Endothelial cell (in vitro differentiated cells): Measurements from ENCODE around the gene PDHB. TPM values are rescaled to one million over a fixed set of nuclear protein-coding genes. Genes with fewer than 3 reads are reported as not detected.

Source experiments
- DNase-seq: peaks from one replicate; pipeline ENCODE4 v3.0.0; 2021; ENCODE audit warnings: low spot score
- H3K27ac Mint-ChIP-seq: one replicate; pipeline ENCODE4 v1.8.0; 2021; ENCODE audit warnings: mixed read lengths, inconsistent platforms; ENCODE audit not compliant: unreplicated experiment
- H3K27me3 Mint-ChIP-seq: one replicate; pipeline ENCODE4 v1.8.0; 2021; ENCODE audit warnings: mild to moderate bottlenecking, moderate library complexity, mixed read lengths, inconsistent platforms; ENCODE audit not compliant: unreplicated experiment
- H3K36me3 Mint-ChIP-seq: one replicate; pipeline ENCODE4 v1.8.0; 2021; ENCODE audit warnings: mild to moderate bottlenecking, low read depth, mixed read lengths, inconsistent platforms; ENCODE audit not compliant: unreplicated experiment
- H3K4me1 Mint-ChIP-seq: one replicate; pipeline ENCODE4 v1.8.0; 2021; ENCODE audit warnings: mild to moderate bottlenecking, mixed read lengths, inconsistent platforms; ENCODE audit not compliant: unreplicated experiment
- H3K4me3 Mint-ChIP-seq: one replicate; pipeline ENCODE4 v1.8.0; 2021; ENCODE audit warnings: mild to moderate bottlenecking, mixed read lengths, inconsistent platforms; ENCODE audit not compliant: unreplicated experiment
- H3K9me3 Mint-ChIP-seq: one replicate; pipeline ENCODE4 v1.8.0; 2021; ENCODE audit warnings: mixed read lengths, inconsistent platforms; ENCODE audit not compliant: unreplicated experiment
- total RNA-seq: library from RNA; stranded (reverse); fragmentation: NEBNext Ultra II Directional; extraction: Animal tissue kit (Norgen Biotek cat#: 25700); gene quantifications from one replicate; pipeline ENCODE4 v1.2.1, GENCODE V29; 2021; ENCODE audit not compliant: unreplicated experiment
- TF ChIP-seq, protein P1 (sequence below): fragments of 200-600 bp; sonication (generic); IDR thresholded peaks from one replicate; pipeline ENCODE4 v1.5.0; 2021; ENCODE audit warnings: antibody characterized with exemption; ENCODE audit not compliant: unreplicated experiment

Gene PDHB
- total RNA-seq, 1 donor from 2014 or later = 72.8 TPM

DNA sequence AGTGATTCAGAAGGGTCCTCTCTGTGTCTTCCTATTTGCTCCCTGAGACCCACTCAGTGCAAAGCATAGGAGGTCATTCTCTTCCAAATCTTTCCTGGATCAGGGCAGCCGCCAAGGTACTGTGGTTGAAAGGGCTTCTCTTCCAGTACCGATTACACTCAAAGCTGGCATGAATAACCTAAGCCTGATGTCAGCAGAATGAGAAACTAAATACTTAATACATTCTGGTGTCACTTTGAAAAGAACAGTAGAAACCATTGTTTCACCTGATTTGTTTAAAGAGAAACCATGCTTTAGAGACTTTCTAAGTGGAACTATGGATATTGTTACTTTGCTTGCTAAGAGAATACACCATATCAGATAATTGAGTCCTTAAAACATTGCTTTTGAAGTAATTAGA lies 50.2 kb downstream of the PDHB start:
- Mint-ChIP-seq H3K9me3 (no peaks in the 10 kb centered on the region), H3K36me3 (peaks cover 11% of the 10 kb centered on the region), H3K27me3 (peaks cover 6% of the 10 kb centered on the region), H3K4me1 (peaks cover 53% of the 10 kb centered on the region), H3K4me3 (no peak overlapping the region), H3K27ac (no peak overlapping the region)
- TF ChIP-seq, protein P1, sequence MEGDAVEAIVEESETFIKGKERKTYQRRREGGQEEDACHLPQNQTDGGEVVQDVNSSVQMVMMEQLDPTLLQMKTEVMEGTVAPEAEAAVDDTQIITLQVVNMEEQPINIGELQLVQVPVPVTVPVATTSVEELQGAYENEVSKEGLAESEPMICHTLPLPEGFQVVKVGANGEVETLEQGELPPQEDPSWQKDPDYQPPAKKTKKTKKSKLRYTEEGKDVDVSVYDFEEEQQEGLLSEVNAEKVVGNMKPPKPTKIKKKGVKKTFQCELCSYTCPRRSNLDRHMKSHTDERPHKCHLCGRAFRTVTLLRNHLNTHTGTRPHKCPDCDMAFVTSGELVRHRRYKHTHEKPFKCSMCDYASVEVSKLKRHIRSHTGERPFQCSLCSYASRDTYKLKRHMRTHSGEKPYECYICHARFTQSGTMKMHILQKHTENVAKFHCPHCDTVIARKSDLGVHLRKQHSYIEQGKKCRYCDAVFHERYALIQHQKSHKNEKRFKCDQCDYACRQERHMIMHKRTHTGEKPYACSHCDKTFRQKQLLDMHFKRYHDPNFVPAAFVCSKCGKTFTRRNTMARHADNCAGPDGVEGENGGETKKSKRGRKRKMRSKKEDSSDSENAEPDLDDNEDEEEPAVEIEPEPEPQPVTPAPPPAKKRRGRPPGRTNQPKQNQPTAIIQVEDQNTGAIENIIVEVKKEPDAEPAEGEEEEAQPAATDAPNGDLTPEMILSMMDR = no peak
- no peak for DNase-seq

DNA sequence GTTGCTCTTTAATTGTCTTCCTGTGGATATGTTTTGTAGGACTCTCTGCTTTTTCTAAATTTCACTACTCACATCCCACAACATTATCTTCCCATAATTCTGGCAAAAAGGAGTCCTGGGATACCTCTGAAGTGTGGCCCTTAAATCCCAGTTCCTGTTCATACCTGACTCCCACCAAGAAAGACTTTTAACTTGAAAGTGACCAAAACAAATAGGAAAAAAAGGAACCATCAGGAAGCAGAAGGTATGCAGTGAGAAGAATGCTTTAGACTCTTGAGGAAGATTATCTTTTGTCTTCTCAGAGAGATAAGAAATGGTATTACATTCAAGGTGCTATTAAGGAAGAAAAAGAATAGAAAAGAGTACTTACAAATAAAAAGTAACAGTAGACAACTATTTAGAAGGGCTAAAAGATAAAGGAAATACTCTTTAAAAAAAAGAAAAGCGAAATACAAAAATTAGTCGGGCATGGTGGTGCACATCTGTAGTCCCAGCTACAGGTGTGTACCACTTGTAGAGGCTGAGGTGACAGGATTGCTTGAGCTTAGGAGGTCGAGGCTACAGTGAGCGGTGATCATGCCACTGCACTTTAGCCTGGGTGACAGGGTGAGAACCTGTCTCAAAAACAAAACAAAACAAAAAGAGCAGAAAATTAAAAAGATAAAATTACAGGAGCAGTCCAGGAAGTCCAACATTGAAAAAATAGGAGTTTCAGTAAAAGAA lies 54.1 kb downstream of the PDHB start:
- Mint-ChIP-seq H3K4me1 (peaks cover 21% of the 10 kb centered on the region), H3K27me3 (no peaks in the 10 kb centered on the region), H3K9me3 (no peaks in the 10 kb centered on the region), H3K36me3 (peaks cover under 1% of the 10 kb centered on the region), H3K27ac (peak overlapping the region; percentile 88), H3K4me3 (no peak overlapping the region)
- no peak for DNase-seq
- TF ChIP-seq, protein P1 = no peak

DNA sequence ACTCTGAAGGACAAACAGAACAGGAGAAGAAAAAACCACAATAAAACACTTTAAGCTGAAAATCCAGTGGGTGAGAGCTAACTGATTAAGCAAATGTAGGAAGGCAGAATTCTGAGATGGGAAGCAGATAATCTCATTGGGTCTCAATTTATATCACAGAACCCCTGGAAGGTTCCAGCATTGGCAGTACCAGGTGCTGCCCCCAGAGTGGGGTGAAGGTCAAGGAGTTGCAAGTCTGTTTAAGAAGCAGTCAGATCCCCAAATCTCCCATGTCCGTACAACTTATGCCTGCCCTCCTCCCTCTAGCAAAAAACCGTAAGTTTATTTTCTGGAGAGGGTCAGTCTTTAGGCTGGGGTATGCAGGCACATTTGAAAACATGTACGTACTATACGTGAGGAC lies 55.9 kb downstream of the PDHB start:
- peaks cover 21% of the 10 kb centered on the region for H3K4me1 Mint-ChIP-seq
- H3K27ac Mint-ChIP-seq = peak overlapping the region; percentile 54
- H3K9me3 Mint-ChIP-seq = no peaks in the 10 kb centered on the region
- no peaks in the 10 kb centered on the region for H3K27me3 Mint-ChIP-seq
- TF ChIP-seq, protein P1 = no peak
- H3K4me3 Mint-ChIP-seq = no peak overlapping the region
- no peaks in the 10 kb centered on the region for H3K36me3 Mint-ChIP-seq
- no peak for DNase-seq

Other genes starting within 250 kb of the PDHB start
- 1.6 TPM for gene DNASE1L3, start 222.9 kb downstream of the PDHB start, total RNA-seq
- 3.0 TPM for gene ABHD6, start 196.0 kb downstream of the PDHB start, total RNA-seq
- gene RPP14, start 127.6 kb downstream of the PDHB start, total RNA-seq = 15.2 TPM
- 8.4 TPM for gene HTD2, start 127.3 kb downstream of the PDHB start, total RNA-seq
- gene PXK, start 100.9 kb downstream of the PDHB start, total RNA-seq = 18.8 TPM
- gene KCTD6, start 58.3 kb upstream of the PDHB start, total RNA-seq = 11.9 TPM
- 1.1 TPM for gene ACOX2, start 103.4 kb upstream of the PDHB start, total RNA-seq
- gene FAM107A, start 143.6 kb upstream of the PDHB start, total RNA-seq = 0.18 TPM
- not detected for gene FAM3D, start 232.9 kb upstream of the PDHB start, total RNA-seq